Skin epidermis (tissue), 12 donors: Measurements from ENCODE around the gene PPHLN1.

Source experiments
- H3K27ac ChIP-seq, 21 experiments: fragments of 200-600 bp; sonication (generic) in 11 of 21; one replicate each; pipeline ENCODE4 v1.5.0; 2020; ENCODE audit warnings: mild to moderate bottlenecking in 3 of 21, inconsistent platforms in 2 of 21, moderate library complexity in 2 of 21
- H3K4me3 ChIP-seq, 7 experiments: fragments of 200-600 bp; sonication (generic) in 2 of 7; one replicate each; pipeline ENCODE4 v1.5.0; 2020; ENCODE audit warnings: inconsistent platforms in 2 of 7, mild to moderate bottlenecking in 2 of 7, moderate library complexity in 1 of 7

PPHLN1 gene

DNA sequence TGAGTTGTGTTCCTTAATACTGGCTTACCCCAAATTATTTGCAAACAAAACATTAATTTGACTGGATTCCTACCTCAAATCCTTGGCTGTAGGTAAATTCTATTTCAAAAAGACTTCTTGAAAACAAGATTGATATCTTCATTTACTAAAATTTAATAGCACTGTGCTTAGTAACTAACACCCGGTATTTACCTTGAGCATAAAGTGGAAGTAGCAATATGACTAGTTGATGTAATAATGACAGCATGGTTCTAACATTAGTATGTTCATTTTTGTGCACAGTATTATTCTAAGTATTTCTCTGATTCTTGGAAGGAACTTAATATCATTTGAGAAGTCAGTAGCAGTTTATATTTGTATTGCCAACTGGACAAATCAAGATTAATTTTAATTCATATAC is 96.8 kb downstream of the PPHLN1 start:
- Histone ChIP-seq H3K4me3 (no peak overlapping the region), H3K27ac (no peak overlapping the region)

DNA sequence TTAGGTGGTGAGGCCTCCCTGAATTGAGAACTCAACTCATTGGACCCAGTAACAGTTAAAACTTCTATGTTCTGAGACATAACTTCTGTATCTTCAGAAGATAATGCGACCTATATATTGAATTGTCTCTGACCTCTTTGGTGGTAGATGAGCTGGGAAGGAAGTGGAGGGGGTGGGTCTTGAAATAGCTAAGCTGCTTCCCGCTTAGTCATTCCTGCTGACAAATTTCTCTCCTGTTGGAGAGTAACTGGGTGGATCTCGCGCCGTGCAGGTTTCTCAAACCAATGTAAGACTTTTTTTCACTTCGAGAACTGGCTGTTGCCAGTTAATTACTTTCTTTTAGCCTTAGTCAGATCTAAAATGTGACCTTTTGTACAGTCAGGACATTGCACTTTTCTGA is 100.8 kb downstream of the PPHLN1 start:
- Histone ChIP-seq H3K4me3 (no peak overlapping the region), H3K27ac (no peak overlapping the region)

DNA sequence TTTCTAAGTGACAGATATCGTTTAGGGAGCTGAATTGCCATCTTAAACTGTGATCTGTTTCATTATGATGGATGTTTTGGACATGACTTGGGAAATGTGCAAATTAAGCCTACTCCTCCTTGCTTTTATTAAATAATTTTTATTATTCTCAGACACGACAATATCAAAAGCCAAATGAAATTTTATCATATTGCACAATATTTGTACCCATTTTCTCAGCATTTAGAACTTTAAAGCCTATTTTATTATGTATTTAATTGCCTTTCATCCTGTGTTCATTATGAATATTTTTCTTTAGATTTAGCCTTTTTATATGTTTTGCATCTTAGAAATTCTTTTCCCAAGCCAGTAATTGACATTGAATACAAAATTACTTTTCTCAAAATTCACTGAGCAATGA is 102.9 kb downstream of the PPHLN1 start:
- H3K4me3 ChIP-seq = no peak overlapping the region
- H3K27ac ChIP-seq = no peak overlapping the region

DNA sequence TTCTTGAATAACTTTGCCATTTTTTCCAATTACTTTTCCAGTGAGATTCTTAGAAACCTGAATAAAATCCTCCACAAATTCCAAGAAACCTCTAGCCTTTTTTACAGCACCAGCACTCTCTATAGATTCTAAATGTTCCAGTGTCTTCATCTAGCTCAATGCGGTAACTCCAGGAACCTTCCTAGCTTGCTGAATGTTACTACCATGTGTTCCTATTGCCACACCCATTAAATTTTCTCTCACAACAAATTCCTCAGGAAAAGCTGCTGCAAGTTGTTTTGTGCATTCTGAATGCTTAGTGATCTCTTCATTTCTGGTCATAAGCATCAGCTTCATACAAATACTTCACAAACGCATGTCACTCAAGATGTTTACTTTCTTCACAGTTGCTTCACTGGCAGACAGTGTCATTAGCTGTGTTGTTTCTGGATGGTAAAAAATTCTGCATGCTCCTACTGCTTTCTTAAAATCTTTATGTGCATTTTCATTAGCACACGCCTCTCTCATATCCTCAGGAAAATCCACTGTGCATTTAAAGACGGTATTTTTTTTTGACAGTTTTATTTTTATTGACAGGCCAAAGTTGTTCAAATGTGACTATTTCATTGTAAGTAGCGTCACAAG is 106.7 kb downstream of the PPHLN1 start:
- no peak overlapping the region for H3K4me3 ChIP-seq
- H3K27ac ChIP-seq = no peak overlapping the region

DNA sequence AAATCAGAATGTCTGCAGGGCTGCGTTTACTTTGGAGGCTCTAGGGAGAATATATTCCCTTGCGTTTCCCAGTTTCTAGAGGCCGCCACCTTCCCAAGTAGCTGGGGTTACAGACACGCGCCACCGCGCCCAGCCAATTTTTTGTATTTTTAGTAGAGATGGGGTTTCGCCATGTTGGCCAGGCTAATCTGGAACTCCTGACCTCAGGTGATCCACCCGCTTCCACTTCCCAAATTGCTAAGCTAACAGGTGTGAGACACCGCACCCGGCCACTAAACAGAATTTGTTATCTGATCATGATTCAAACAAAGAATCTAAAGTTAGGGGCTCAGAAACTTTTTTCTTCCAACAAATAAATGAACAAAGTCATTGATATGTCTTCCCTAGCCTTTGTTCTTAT is 114.6 kb downstream of the PPHLN1 start:
- no peak overlapping the region for H3K27ac ChIP-seq

DNA sequence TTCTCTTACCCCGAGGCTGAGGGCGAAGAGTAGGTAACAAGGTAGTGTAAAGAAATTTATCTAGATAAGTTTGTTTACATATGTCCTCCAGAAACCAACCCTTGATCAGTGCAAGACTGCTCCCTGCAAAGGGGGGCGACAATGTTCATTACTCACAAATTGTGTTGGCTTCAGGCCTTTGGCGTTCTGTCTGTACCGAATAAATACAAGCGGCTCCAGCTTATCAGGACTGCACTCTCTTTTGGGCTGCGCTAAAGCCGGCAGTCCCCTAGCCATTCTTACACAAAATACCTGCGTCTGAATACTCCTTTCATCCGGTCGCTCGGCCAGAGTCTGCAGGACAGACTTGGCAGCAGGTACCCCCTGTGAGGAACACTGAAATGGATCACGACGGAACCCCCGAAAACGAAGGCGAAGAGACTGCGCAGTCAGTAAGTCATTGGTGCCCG is 116.4 kb downstream of the PPHLN1 start:
- H3K27ac ChIP-seq = no peak overlapping the region
- H3K4me3 ChIP-seq = no peak overlapping the region

More for the DNA sequence above, 114.6 kb downstream of the PPHLN1 start:
- no peak overlapping the region for H3K4me3 ChIP-seq

DNA sequence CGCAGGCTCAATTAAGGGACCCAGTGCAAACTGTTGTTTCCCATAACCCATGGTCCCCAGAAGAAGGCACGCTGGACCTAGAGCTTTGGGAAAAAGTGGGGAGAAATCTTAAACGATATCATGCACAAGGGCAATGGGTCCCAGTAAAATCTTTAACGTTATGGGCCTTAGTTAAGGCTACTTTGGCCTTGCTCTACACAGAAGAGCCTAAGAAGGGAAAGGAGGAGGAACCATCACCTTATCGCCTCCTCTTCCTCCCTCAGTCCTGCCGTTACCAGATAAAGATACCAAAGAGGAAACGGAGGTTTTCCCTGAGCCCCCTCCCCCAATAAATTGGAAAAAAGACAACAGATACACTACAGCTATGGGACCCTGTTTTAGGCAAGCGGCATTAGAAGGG is 116.9 kb downstream of the PPHLN1 start:
- Histone ChIP-seq H3K4me3 (no peak overlapping the region), H3K27ac (no peak overlapping the region)

DNA sequence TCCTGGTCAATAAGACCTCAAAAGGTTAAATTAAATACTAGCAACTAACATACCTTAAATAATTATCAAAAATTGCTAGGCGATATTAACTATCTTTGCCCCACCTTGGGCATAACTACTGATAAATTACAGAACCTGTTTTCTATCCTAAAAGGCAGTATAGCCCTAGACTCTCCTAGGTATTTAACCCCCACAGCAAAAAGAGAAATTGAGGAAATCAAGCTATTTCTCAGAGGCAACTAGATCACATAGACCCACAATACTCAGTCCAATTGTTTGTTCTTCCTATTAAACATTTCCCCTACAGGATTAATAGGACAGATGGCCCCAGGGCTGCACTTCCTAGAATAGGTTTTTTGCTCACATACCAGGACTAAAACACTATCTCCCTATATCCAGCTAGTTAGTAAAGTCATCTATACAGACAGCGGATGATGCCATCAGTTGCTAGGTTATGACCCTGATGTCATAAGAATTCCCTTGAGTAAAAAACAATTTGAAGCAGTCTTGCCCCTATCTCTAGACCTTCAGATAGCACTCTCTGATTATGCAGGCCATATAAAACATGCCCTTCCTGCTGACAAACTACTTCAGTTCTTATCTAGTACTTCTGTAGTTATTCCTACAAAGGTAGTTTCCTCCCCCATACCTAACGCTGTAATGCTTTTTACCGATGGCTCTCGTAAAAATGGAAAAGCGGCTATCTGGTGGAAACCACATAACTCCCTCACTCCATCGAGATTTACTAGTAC is 118.4 kb downstream of the PPHLN1 start:
- Histone ChIP-seq H3K4me3 (no peak overlapping the region), H3K27ac (no peak overlapping the region)

DNA sequence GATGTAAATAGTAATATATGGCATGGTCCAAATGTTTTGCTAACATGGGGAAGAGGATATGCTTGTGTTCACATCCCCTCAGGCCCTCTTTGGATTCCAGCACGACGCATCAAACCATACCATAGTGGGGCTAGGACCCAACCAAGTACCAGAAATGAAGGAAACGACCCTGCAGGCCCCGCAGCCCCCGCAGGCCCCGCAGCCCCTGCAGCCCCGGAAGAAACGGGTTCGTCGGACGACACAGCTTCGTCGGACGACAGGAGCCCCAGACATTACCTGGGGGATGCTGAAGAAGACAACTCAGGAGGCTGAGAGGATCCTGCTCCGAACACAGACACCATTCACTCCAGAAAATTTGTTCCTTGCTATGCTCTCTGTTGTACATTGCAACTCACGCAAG is 119.9 kb downstream of the PPHLN1 start:
- no peak overlapping the region for H3K27ac ChIP-seq

DNA sequence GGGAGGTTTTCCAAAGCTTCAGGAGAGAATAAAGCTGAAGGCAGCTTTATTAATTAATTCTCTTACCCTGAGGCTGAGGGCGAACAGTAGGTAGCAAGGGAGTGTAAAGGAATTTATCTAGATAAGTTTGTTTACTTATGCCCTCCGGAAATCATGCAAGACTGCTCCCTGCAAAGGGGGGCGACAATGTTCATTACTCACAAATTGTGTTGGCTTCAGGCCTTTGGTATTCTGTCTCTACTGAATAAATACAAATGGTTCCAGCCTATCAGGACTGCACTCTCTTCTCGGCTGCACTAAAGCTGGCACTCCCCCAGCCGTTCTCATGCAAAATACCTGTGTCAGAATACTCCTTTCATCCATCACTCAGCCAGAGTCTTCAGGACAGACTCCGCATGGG is 120.8 kb downstream of the PPHLN1 start:
- no peak overlapping the region for H3K27ac ChIP-seq
- no peak overlapping the region for H3K4me3 ChIP-seq

More for the DNA sequence above, 119.9 kb downstream of the PPHLN1 start:
- no peak overlapping the region for H3K4me3 ChIP-seq

DNA sequence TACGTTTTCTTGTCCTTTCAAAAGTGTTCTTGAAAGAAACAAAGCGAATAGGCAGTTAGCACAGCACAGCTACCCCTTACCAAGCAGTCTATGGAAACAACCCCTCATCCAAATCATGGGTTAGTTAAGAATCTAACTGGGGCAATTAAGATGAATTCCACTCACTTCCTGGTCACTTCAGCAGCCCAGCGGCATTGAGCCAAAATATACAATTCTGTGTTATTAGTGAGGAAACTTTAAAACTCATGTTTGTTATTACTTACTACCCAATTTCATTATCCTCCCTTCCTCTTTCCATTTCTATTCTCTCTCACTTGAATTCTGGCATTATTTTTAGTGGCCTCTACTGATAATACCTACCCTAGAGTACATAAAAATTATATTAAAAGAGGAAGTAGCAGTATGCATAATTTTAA is 121.4 kb downstream of the PPHLN1 start:
- Histone ChIP-seq H3K4me3 (no peak overlapping the region), H3K27ac (no peak overlapping the region)

DNA sequence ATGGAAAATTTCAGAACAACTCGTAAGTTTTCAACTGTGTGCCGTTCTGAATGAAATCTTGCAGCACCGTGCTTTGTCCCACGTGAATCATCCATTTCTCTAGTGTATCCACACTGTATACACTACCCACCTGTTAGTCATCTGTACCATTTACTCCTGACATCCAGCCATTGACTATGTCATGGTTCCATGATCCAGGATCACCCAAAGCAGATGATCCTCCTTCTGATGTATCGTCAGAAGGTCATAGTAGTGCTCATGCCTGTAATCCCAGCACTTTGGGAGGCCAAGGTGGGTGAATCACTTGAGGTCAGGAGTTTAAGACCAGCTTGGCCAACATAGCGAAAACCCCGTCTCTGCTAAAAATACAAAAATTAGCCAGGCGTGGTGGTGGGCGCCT is 122.9 kb downstream of the PPHLN1 start:
- Histone ChIP-seq H3K27ac (no peak overlapping the region), H3K4me3 (no peak overlapping the region)

DNA sequence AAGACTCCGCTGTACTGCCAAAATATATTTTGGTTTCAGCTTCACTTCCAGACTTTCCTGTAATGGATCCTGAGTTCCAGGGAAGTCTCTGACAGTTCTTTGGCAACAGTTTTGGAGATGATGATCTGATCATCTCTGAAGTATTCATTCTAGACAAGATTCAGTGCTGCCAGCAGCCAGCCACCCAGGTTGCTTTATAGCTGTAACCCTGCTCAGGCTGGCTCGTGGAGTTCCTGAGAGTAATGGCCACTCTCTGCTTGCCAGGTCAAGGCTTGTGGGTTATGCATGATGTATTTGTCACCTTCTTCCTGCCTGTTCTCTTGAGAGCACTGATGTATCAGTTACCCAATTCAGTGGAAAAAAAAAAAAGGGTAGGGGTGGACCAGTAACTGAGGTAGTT is 124.3 kb downstream of the PPHLN1 start:
- Histone ChIP-seq H3K4me3 (no peak overlapping the region), H3K27ac (no peak overlapping the region)

DNA sequence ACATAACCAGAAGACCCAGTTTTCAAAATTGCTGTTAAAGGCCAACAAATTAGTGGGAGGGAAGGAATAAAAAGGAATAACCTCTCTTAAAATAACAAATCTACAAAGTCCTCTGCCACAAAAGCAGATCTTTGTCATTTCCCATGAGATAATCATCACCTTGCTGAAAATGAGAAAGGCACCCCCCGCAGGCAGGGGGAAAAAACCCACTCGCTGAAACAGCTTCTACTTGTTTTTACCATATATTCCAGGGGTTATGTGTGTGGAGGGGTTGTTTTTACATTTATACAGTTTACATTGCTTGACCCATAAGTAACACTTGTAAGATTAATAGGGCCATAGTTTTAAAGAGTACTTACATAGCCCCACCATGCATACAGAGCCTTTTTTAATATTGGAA is 132.6 kb downstream of the PPHLN1 start:
- no peak overlapping the region for H3K4me3 ChIP-seq
- no peak overlapping the region for H3K27ac ChIP-seq

DNA sequence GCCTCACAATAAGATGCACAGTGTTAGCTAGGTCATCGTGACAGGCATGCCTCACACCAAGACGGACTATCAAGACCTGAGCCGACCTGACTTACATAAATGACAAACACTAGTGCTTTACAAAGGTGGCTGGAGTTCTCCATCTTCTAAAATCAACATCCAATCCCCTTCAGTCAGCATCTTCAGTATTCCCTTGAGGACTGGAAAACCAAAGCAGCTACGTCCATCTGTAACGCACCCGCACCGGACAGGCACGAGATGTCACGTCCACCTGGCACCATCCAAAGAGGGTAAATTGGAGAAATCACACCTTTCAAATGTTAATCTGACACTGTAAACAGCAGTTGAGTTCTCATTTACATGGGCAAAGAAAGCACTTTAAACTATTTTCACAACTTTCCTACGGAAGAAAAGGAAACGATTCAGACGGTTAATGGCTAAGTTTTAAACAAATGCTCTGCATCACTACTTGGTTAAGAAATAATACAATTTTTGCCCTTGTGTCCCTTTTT is 133.4 kb downstream of the PPHLN1 start:
- no peak overlapping the region for H3K4me3 ChIP-seq
- H3K27ac ChIP-seq = no peak overlapping the region

DNA sequence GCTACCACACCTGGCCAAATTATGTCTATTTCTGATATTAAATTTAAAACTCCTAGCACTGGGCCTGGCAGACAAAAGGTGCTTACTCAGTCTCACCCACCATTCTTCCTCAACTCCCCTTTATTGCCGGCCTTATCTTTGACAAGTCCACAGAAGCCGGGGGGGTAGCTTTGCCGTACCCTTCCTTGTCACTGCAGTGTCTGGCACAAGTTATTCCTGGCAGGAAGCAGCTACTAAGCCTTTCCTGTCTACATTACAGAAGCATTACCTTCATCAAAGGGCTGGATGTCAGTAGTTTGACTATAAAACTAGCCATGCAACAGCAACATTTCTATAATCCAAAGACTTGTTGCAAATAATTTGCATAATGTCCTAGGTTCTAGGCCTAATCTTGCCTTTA is 136.5 kb downstream of the PPHLN1 start:
- no peak overlapping the region for H3K4me3 ChIP-seq
- no peak overlapping the region for H3K27ac ChIP-seq

DNA sequence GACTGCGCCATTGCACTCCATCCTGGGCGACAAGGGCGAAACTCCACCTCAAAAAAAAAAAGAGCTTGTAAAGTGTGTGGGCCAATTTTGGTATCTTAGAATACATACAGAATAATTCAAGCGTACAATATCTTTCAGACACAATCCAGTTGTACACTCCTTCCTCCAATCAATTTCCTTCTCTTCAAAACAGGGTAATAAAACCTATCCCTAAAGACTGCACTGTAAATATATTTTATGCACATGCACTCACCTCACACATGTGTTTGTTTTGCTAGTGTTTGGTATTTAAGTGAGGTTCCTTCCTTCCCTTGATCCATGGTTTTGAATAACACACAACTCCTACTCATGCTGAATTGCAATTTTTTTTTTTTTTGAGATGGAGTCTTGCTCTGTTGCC is 137.7 kb downstream of the PPHLN1 start:
- Histone ChIP-seq H3K27ac (no peak overlapping the region), H3K4me3 (no peak overlapping the region)

DNA sequence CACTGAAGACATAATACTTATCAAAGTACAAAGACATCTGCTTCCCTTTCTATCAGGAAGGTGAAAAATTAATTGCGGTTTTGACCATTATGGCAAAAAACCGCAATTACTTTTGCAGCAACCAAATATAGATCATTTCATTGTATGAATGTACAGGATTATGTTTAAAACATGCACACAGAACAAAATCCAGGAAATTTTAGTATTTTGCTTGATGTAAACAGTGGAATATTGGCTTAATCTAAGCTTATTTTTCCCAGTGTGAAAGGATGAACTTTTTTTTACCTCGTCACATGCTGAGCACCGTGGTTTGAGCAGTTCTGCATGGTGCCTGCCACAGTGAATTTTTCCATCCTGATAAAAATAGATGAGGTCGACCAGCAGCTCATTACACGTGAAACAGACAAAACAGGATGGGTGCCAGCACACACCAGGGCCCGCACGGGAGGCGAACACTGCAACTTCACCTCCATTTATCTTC is 142.4 kb downstream of the PPHLN1 start:
- H3K27ac ChIP-seq = no peak overlapping the region
- no peak overlapping the region for H3K4me3 ChIP-seq

DNA sequence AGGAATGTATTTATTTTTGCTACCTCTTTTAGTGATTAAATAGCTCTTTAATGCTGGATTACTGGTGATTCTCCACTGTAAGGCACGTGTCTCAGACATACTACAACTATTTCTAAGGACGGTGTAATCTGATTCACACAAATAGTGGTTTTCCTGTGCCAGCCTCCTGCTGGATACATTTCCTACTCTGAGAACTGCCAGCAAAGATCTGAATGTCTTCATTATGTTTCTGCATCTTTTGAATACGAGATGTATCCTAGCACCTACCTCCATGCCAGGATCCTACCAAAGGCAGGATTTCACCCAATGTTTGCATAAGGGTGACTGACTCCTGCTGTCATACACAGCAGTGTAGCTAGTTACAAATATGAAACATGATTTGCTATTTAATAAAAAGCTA is 143.0 kb downstream of the PPHLN1 start:
- Histone ChIP-seq H3K27ac (peak overlapping the region in 3 of 21 experiments; percentile 4 to 57 (median 14)), H3K4me3 (no peak overlapping the region)

DNA sequence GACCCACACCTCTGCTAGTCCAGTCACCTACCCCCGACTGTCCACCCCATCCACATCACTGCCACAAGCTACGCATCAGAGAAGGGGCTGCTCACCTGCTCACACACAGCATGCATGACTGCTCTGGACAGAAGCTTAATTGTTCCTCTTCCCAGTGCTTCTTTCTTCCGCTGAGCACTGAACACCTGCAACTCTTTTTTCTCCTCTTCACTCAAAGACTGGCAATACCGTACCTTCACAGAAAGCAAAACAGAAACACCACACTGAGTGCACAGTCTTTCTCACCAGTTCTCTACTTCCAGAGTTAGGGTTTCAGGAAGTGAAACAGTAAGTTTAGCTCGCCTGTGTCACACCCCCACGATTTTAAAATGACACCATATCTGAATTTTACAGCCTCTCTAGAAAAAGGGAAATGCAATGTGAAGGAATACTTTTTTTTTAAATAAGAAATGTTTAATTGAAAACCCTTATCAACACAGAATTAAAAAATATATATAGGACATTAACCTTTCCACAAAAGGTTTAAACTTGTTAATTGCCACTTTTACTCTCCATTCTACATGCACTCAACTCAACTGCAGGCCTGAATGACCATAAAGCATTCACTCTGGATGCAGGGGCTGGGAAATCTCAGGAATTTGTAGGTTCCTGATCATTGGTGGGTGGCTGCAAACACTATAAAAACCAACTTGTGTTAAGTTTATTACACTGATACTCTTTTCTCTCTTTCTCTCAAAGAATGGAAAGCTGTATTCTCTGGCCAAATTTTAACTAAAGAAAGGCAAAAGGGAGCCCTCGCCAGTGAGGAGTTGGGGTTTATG is 143.6 kb downstream of the PPHLN1 start:
- no peak overlapping the region for H3K4me3 ChIP-seq
- H3K27ac ChIP-seq = peak overlapping the region in 3 of 21 experiments; percentile 4 to 57 (median 14)
